ENCODE measurements around the gene GDAP2. TPM values are rescaled to one million over a fixed set of nuclear protein-coding genes. Genes with fewer than 3 reads are reported as not detected.

GDAP2 gene, protein sequence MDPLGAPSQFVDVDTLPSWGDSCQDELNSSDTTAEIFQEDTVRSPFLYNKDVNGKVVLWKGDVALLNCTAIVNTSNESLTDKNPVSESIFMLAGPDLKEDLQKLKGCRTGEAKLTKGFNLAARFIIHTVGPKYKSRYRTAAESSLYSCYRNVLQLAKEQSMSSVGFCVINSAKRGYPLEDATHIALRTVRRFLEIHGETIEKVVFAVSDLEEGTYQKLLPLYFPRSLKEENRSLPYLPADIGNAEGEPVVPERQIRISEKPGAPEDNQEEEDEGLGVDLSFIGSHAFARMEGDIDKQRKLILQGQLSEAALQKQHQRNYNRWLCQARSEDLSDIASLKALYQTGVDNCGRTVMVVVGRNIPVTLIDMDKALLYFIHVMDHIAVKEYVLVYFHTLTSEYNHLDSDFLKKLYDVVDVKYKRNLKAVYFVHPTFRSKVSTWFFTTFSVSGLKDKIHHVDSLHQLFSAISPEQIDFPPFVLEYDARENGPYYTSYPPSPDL
- 10 to 100 TPM; 19.6 to 34.4 (median 25.1) TPM for total RNA-seq

DNA sequence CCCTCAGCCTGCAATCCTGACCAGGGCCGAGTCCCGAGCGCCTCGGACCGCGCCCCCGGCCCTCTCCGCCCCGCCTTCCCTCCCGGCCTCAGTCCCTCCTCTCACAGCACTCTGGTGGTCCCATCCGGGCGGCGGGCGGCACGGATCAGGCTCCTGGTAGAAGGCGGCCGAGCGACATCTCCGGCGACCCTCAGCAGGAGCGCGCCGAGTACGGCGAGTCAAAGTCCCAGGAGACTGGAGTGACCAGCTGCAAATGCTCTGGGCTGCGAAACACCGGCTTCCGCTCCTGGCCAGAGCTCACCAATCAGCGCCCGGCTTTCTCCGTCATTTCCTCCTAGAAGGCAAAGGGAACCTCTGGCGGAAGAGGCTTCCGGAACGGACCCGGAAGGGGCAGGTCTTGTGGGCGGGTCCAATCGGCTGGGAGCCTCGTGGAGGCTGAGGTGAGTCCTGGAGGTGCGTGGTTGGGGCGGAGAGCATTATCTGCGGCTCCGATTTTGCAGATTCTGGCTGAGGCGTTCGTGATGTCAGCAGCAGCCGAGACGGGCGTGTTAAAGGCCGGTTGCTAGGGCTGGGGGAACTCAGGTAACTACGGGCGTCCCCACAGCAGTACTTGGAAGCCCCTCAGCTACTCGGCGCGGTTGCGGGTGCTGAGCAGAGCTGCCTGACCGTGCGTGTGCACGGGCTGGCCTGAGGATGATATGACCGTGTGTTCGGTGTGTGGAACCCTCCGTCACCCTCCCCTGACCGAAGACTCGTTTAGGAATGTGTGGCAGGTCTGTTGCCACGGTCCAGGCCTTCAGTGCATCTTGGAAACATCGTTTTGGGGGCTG lies at the start of gene GDAP2, which contains the start of gene WDR3:
Gene GDAP2 (minus strand): TSS at position 279 of the 830 bp plus-strand sequence. CDS start 9,264 bp downstream, outside the sequence.
Gene WDR3 (plus strand): TSS at position 397 of the 830 bp plus-strand sequence. CDS start 3,581 bp downstream, outside the sequence.
- Histone ChIP-seq H3K36me3 (no peaks in the 10 kb centered on the region), H3K4me1 (peaks cover 31% of the 10 kb centered on the region), H3K9me3 (no peaks in the 10 kb centered on the region)

DNA sequence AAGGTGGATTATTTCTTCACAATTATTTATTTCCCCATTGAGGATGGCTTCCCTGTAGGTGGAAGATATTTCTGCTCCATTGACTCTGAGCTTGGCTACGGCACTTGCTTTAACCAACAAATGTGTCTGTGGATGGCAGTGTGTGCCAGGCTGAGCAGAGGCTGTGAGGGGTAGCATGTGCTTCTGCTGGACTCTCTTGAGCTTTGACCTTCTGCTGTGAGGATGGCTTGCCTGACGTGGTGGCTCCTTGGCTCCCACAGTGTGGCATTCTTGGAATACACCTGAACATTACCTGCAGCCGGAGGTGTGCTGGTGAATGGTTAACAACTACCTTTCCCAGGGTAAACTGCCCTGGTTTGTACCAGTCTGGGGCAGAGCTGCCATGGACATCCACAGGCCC lies 47.0 kb upstream of the GDAP2 start:
- DNase-seq (ENCODE audit: low spot score in 2 of 2), result no peak
- H3K4me1 ChIP-seq, result no peaks in the 10 kb centered on the region
- H3K9me3 ChIP-seq, result no peaks in the 10 kb centered on the region
- H3K4me3 ChIP-seq, result no peak overlapping the region
- whole genome bisulfite sequencing, result 88% methylated on average over 3 of the region's 3 CpGs
- H3K27me3 ChIP-seq, result no peaks in the 10 kb centered on the region
- no peak overlapping the region for H3K27ac ChIP-seq
- TF ChIP-seq POLR2A (IDR thresholded peaks at IDR 0.05) (no peak), EP300 (IDR thresholded peaks at IDR 0.05) (no peak), POLR2AphosphoS5 (IDR thresholded peaks at IDR 0.05) (no peak)
- TF ChIP-seq, protein P1, sequence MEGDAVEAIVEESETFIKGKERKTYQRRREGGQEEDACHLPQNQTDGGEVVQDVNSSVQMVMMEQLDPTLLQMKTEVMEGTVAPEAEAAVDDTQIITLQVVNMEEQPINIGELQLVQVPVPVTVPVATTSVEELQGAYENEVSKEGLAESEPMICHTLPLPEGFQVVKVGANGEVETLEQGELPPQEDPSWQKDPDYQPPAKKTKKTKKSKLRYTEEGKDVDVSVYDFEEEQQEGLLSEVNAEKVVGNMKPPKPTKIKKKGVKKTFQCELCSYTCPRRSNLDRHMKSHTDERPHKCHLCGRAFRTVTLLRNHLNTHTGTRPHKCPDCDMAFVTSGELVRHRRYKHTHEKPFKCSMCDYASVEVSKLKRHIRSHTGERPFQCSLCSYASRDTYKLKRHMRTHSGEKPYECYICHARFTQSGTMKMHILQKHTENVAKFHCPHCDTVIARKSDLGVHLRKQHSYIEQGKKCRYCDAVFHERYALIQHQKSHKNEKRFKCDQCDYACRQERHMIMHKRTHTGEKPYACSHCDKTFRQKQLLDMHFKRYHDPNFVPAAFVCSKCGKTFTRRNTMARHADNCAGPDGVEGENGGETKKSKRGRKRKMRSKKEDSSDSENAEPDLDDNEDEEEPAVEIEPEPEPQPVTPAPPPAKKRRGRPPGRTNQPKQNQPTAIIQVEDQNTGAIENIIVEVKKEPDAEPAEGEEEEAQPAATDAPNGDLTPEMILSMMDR (IDR thresholded peaks at IDR 0.05), result no peak
- H3K36me3 ChIP-seq, result no peaks in the 10 kb centered on the region

More for the DNA sequence above, at the start of gene GDAP2, which contains the start of gene WDR3:
- Histone ChIP-seq H3K27me3 (no peaks in the 10 kb centered on the region), H3K27ac (peak within 1 kb of the TSS; percentile 84), H3K4me3 (peak within 1 kb of the TSS; percentile 92)
- no peak for TF ChIP-seq EP300 (IDR thresholded peaks at IDR 0.05)
- TF ChIP-seq POLR2AphosphoS5 (IDR thresholded peaks at IDR 0.05), result peak in 1 of 3 donors; percentile 16
- TF ChIP-seq, protein P1 (IDR thresholded peaks at IDR 0.05), result no peak
- peak in 1 of 2 donors; percentile 17 for TF ChIP-seq POLR2A (IDR thresholded peaks at IDR 0.05)
- under 1% methylated on average over 61 of the region's 64 CpGs for WGBS
- DNase-seq (ENCODE audit: low spot score in 2 of 2), result peak; percentile 97 to 98

DNA sequence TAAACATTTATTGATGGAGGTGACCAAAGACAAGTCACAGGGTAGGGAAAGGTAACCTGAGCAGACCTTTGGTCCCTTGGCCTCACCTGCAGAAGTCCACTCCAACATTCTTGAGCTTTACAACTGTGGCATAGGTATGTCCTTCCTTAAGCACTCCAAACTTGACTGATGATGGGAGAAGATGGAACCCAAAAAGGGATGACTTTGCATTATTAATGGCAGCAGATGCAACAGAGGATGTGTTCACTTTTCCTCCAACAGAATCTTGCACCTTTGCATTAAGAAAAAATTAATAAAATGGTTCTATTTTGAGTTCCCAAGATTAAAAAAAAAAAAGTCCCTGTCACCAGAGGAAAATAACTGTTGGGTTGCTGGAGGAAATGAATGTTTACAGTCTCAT lies 42.4 kb upstream of the GDAP2 start:
- Histone ChIP-seq H3K4me1 (peaks cover 8% of the 10 kb centered on the region), H3K36me3 (no peaks in the 10 kb centered on the region), H3K4me3 (no peak overlapping the region), H3K27ac (no peak overlapping the region), H3K27me3 (no peaks in the 10 kb centered on the region), H3K9me3 (no peaks in the 10 kb centered on the region)
- TF ChIP-seq, protein P1 (IDR thresholded peaks at IDR 0.05), result no peak
- TF ChIP-seq POLR2AphosphoS5 (IDR thresholded peaks at IDR 0.05) (no peak), POLR2A (IDR thresholded peaks at IDR 0.05) (no peak), EP300 (IDR thresholded peaks at IDR 0.05) (no peak)
- no peak for DNase-seq (ENCODE audit: low spot score in 2 of 2)

DNA sequence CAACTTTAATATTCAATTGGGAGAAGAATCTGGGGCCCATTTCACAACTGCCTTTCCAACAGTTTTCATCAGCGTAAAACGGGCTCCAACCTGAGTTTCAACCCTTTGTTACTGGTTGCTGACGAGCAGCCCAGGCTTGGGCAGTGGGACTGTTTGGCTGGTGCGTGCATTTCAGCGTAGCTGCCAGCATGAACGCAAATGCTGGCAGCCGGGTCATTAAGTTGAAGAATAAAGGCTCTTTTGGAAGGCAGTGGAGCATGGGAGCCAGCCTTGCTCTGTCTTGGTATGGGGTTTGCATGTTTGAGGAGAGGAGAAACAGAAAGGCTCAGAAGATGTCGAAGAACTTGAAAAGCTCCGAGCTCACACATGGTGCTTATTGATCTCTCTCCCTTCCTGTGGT lies 40.8 kb upstream of the GDAP2 start:
- no peaks in the 10 kb centered on the region for H3K36me3 ChIP-seq
- no peaks in the 10 kb centered on the region for H3K9me3 ChIP-seq
- no peaks in the 10 kb centered on the region for H3K27me3 ChIP-seq
- 72% methylated on average over 9 of the region's 9 CpGs for WGBS
- no peak overlapping the region for H3K4me3 ChIP-seq
- no peak overlapping the region for H3K27ac ChIP-seq
- peaks cover 8% of the 10 kb centered on the region for H3K4me1 ChIP-seq
- DNase-seq (ENCODE audit: low spot score in 2 of 2), result no peak
- TF ChIP-seq POLR2AphosphoS5 (IDR thresholded peaks at IDR 0.05) (no peak), EP300 (IDR thresholded peaks at IDR 0.05) (no peak), POLR2A (IDR thresholded peaks at IDR 0.05) (no peak)
- TF ChIP-seq, protein P1 (IDR thresholded peaks at IDR 0.05), result no peak

Data from suprapubic skin (tissue), 4 donors.